Smooth muscle cell (in vitro differentiated cells): ENCODE results near the gene CD109. TPM values are rescaled to one million over a fixed set of nuclear protein-coding genes. Genes with fewer than 3 reads are reported as not detected.
"Not testable (repeated sequence)": the region's sequence is repeated elsewhere in the genome, so short reads cannot be mapped to it uniquely, and the experiment has no call there.

Experiments used
- DNase-seq: peaks from one replicate; lab custom pipeline; 2025; ENCODE audit not compliant: unreplicated experiment; lab: John Stamatoyannopoulos, UW
- H2AFZ ChIP-seq: fragments of 200-600 bp; sonication (generic); 2 replicates; pipeline ENCODE4 v1.6.0; 2016; ENCODE audit warnings: antibody characterized with exemption, low read depth, mild to moderate bottlenecking
- H3F3A ChIP-seq: fragments of 200-600 bp; sonication (generic); 2 replicates; pipeline ENCODE4 v1.6.0; 2017; ENCODE audit warnings: antibody characterized with exemption, low read depth
- H3K27ac ChIP-seq: fragments of 200-600 bp; sonication (generic); 2 replicates; pipeline ENCODE4 v1.5.1; 2016; ENCODE audit warnings: low read depth, mild to moderate bottlenecking
- H3K27me3 ChIP-seq: fragments of 200-600 bp; sonication (generic); 2 replicates; pipeline ENCODE4 v1.6.1; 2016; ENCODE audit warnings: low read depth, mild to moderate bottlenecking
- H3K36me3 ChIP-seq: fragments of 200-600 bp; sonication (generic); 2 replicates; pipeline ENCODE4 v1.5.1; 2016; ENCODE audit warnings: low read depth
- H3K4me1 ChIP-seq: fragments of 200-600 bp; sonication (generic); 2 replicates; pipeline ENCODE4 v1.5.1; 2016; ENCODE audit warnings: low read depth
- H3K4me2 ChIP-seq: fragments of 200-600 bp; sonication (generic); 2 replicates; pipeline ENCODE4 v1.6.0; 2016; ENCODE audit warnings: mild to moderate bottlenecking
- H3K4me3 ChIP-seq: fragments of 200-600 bp; sonication (generic); 2 replicates; pipeline ENCODE4 v1.5.1; 2016; ENCODE audit warnings: mild to moderate bottlenecking
- H3K79me2 ChIP-seq: fragments of 200-600 bp; sonication (generic); 2 replicates; pipeline ENCODE4 v1.6.0; 2016; ENCODE audit warnings: low read depth, mild to moderate bottlenecking
- H3K9ac ChIP-seq: fragments of 200-600 bp; sonication (generic); 2 replicates; pipeline ENCODE4 v1.6.0; 2016; ENCODE audit warnings: low read depth
- H3K9me3 ChIP-seq: fragments of 200-600 bp; sonication (generic); replicated peaks from 2 replicates; pipeline ENCODE4 v1.5.1; 2016; ENCODE audit warnings: low read depth
- H4K20me1 ChIP-seq: fragments of 200-600 bp; sonication (generic); 2 replicates; pipeline ENCODE4 v1.6.0; 2016; ENCODE audit warnings: low read depth
- CTCF ChIP-seq: fragments of 200-600 bp; sonication (generic); IDR thresholded peaks from 2 replicates; pipeline ENCODE4 v1.5.1; 2017; ENCODE audit warnings: borderline replicate concordance, mild to moderate bottlenecking, antibody characterized with exemption; ENCODE audit not compliant: insufficient read depth, poor library complexity, severe bottlenecking
- WGBS: methylation state at CpG from one replicate; pipeline ENCODE4 v1.1.7; 2016; ENCODE audit warnings: low lambda C conversion rate; 5-methylcytosine and 5-hydroxymethylcytosine counted together
- polyA plus RNA-seq: library from polyadenylated mRNA; unstranded; fragments of >200 nt; fragmentation: Nextera tagmentation; extraction: Ambion mirVana; gene quantifications from 2 replicates; pipeline ENCODE4 v1.2.1, GENCODE V29; 2016
- total RNA-seq: library from RNA; depleted of rRNA; stranded (reverse); fragments of >200 nt; gene quantifications from 2 replicates; pipeline ENCODE4 v1.2.3, GENCODE V29; 2014

CD109 gene
- total and polyA plus RNA-seq, 2 experiments from 2014 or later: 7.7 to 28.0 TPM

GRCh38 chr6:73724389-73724788, 28.4 kb downstream of the CD109 start:
- no peak overlapping the region for H3K4me3 ChIP-seq
- no peaks in the 10 kb centered on the region for H4K20me1 ChIP-seq
- no peak overlapping the region for H3K4me2 ChIP-seq
- TF ChIP-seq CTCF: no peak
- no peaks in the 10 kb centered on the region for H3K27me3 ChIP-seq
- no peaks in the 10 kb centered on the region for H3K79me2 ChIP-seq
- no peak overlapping the region for H2AFZ ChIP-seq
- no peaks in the 10 kb centered on the region for H3K9me3 ChIP-seq
- H3F3A ChIP-seq: no peaks in the 10 kb centered on the region
- WGBS: 89% methylated on average over 3 of the region's 3 CpGs
- H3K36me3 ChIP-seq: no peaks in the 10 kb centered on the region
- no peak overlapping the region for H3K9ac ChIP-seq
- no peak overlapping the region for H3K27ac ChIP-seq
- peaks cover 5% of the 10 kb centered on the region for H3K4me1 ChIP-seq
- DNase-seq: no peak

- H3F3A ChIP-seq, H3K36me3 ChIP-seq, H3K4me1 ChIP-seq, H3K27me3 ChIP-seq, H3K4me2 ChIP-seq, H3K27ac ChIP-seq, H3K4me3 ChIP-seq, H4K20me1 ChIP-seq, H2AFZ ChIP-seq, DNase-seq, H3K9ac ChIP-seq, H3K9me3 ChIP-seq, H3K79me2 ChIP-seq: not testable (repeated sequence)
- 87% methylated on average over 8 of the region's 8 CpGs for WGBS
Measured at GRCh38 chr6:73725192-73725591, 29.2 kb downstream of the CD109 start.

- Histone ChIP-seq H3K4me1 (peaks cover 5% of the 10 kb centered on the region), H3K27me3 (no peaks in the 10 kb centered on the region), H3K9me3 (no peaks in the 10 kb centered on the region), H3K79me2 (no peaks in the 10 kb centered on the region), H3K4me3 (no peak overlapping the region), H3K27ac (no peak overlapping the region), H4K20me1 (no peaks in the 10 kb centered on the region), H3F3A (no peaks in the 10 kb centered on the region), H2AFZ (no peak overlapping the region), H3K4me2 (no peak overlapping the region), H3K36me3 (no peaks in the 10 kb centered on the region), H3K9ac (no peak overlapping the region)
- DNase-seq: no peak
- 96% methylated on average over 5 of the region's 5 CpGs for WGBS
- no peak for TF ChIP-seq CTCF
Measured at GRCh38 chr6:73727114-73727513, 31.1 kb downstream of the CD109 start.

GRCh38 chr6:73728548-73729205, 32.7 kb downstream of the CD109 start:
- Histone ChIP-seq H3K4me2 (no peak overlapping the region), H3K4me1 (no peaks in the 10 kb centered on the region), H3K4me3 (no peak overlapping the region), H3K79me2 (no peaks in the 10 kb centered on the region), H3K27me3 (no peaks in the 10 kb centered on the region), H4K20me1 (no peaks in the 10 kb centered on the region), H3K36me3 (no peaks in the 10 kb centered on the region), H3F3A (no peaks in the 10 kb centered on the region), H3K9ac (no peak overlapping the region), H2AFZ (no peak overlapping the region), H3K9me3 (no peaks in the 10 kb centered on the region), H3K27ac (no peak overlapping the region)
- DNase-seq: no peak
- no peak for TF ChIP-seq CTCF
- 77% methylated on average over 4 of the region's 4 CpGs for WGBS
